Spleen (tissue), 13 donors: ENCODE measurements around the gene RPLP2. TPM values are rescaled to one million over a fixed set of nuclear protein-coding genes. Genes with fewer than 3 reads are reported as not detected.
A peak's percentile ranks its signal among the peaks of the same experiment; 100 is the strongest.

Source experiments
- DNase-seq: peaks from one replicate; pipeline ENCODE4 v3.0.0-alpha.2; 2020
- H3K27ac ChIP-seq, 8 donors: fragments of 200-600 bp; sonication (generic) in 7 of 8; 1 replicate in 4 of 8; 2 replicates in 4 of 8; pipeline versions ENCODE4 v1.5.0 to v1.8.0; 2016 to 2021; ENCODE audit warnings: inconsistent platforms in 4 of 8, mild to moderate bottlenecking in 4 of 8, moderate library complexity in 1 of 8
- H3K27me3 ChIP-seq, 7 donors: fragments of 200-600 bp; sonication (generic) in 6 of 7; replicated peaks in 1 of 7; 1 replicate in 4 of 7; 2 replicates in 3 of 7; pipeline versions ENCODE4 v1.5.0 to v1.8.0; 2016 to 2021; ENCODE audit warnings: inconsistent platforms in 3 of 7, mild to moderate bottlenecking in 1 of 7
- H3K36me3 ChIP-seq, 6 donors: fragments of 200-600 bp; sonication (generic) in 5 of 6; 1 replicate in 4 of 6; 2 replicates in 2 of 6; pipeline versions ENCODE4 v1.5.0 to v1.8.0; 2016 to 2021; ENCODE audit warnings: inconsistent platforms in 2 of 6
- H3K4me1 ChIP-seq, 6 donors: fragments of 200-600 bp; sonication (generic) in 5 of 6; 1 replicate in 3 of 6; 2 replicates in 3 of 6; pipeline versions ENCODE4 v1.5.0 to v1.8.0; 2016 to 2021; ENCODE audit warnings: inconsistent platforms in 3 of 6
- H3K4me3 ChIP-seq, 8 donors: fragments of 200-600 bp; sonication (generic) in 7 of 8; 1 replicate in 4 of 8; 2 replicates in 4 of 8; pipeline versions ENCODE4 v1.5.0 to v1.8.0; 2016 to 2021; ENCODE audit warnings: inconsistent platforms in 4 of 8, mild to moderate bottlenecking in 4 of 8, moderate library complexity in 2 of 8
- H3K9me3 ChIP-seq, 8 donors: fragments of 200-600 bp; sonication (generic) in 7 of 8; 1 replicate in 4 of 8; 2 replicates in 4 of 8; pipeline versions ENCODE4 v1.5.0 to v1.8.0; 2016 to 2021; ENCODE audit warnings: inconsistent platforms in 4 of 8
- CTCF ChIP-seq, 11 experiments: fragments of 200-600 bp in 7 of 11; fragments of 450-650 bp in 4 of 11; sonication (generic) in 4 of 11; IDR thresholded peaks in 8 of 11; conservative IDR thresholded peaks in 3 of 11; 1 replicate in 7 of 11; 2 replicates in 4 of 11; pipeline versions ENCODE4 v1.4.0 to v1.8.0; 2016 to 2021; ENCODE audit warnings: antibody characterized with exemption in 11 of 11, inconsistent platforms in 4 of 11, mild to moderate bottlenecking in 1 of 11
- POLR2A ChIP-seq, 3 donors: fragments of 450-650 bp; IDR thresholded peaks; one replicate each; pipeline ENCODE4 v1.5.1; 2017; ENCODE audit warnings: antibody characterized with exemption in 3 of 3, mild to moderate bottlenecking in 1 of 3
- POLR2AphosphoS5 ChIP-seq, 3 donors: sonication (generic); formaldehyde crosslinking; IDR thresholded peaks; one replicate each; pipeline ENCODE4 v1.5.1; 2017; ENCODE audit warnings: antibody characterized with exemption in 3 of 3
- WGBS, 5 donors: extraction: QIAGEN DNeasy Blood & Tissue Kit in 3 of 5; methylation state at CpG; one replicate each; pipeline versions ENCODE4 v1.1.5 to v1.1.7; 2013 to 2018; 5-methylcytosine and 5-hydroxymethylcytosine counted together
- intact Hi-C: fragments of 100-400 bp; cut with DNase I; formaldehyde crosslinking; loops from one replicate; pipeline ENCODE4 v1.15.0; 2023; ENCODE audit warnings: low total_unique reads
- long read RNA-seq, 2 donors: transcript quantifications; one replicate each; lab custom pipeline, GENCODE V29; 2026
- polyA plus RNA-seq, 3 donors: library from polyadenylated mRNA; stranded (reverse); fragments of 200-250 nt; gene quantifications; one replicate each; pipeline ENCODE4 v1.2.1, GENCODE V29; 2013
- total RNA-seq, 7 donors: library from RNA; depleted of rRNA in 3 of 7; stranded (reverse); fragments of >200 nt in 3 of 7; fragmentation: NEBNext Ultra II Directional in 4 of 7; extraction: Animal tissue kit (Norgen Biotek cat#: 25700) in 4 of 7; gene quantifications; one replicate each; pipeline versions ENCODE4 v1.1.0 to v1.2.1, GENCODE V29; 2016 to 2021
- donor health status: healthy with polysubstance abuse.
- donor health status: DM: no; HTN: no; CAD: no; lungs with moderate emphysema.
- donor health status: DM: no; HTN: no; CAD: no.
- donor health status: Bipolar disorder and iron deficiency.
- donor health status: healthy.
- donor health status: DM: no; HTN: no; CAD: no.
- donor health status: DM: yes; HTN: yes; CAD: no.

Gene RPLP2
- total RNA-seq: 1,000 to 10,000 TPM in 4 of 7 donors, 100 to 1,000 TPM in 3; 514 to 2,829 (median 2,309) TPM
- polyA plus RNA-seq: 1,000 to 10,000 TPM; 3,174 to 3,944 (median 3,784) TPM
- long read RNA-seq, donor 1, transcript RPLP2-201 (5 exons, 781 nt): major isoform, 1,132 of 1,444 reads
- long read RNA-seq, donor 1, transcript RPLP2-207 (4 exons, 637 nt): minor isoform, 118 of 1,444 reads
- long read RNA-seq, donor 1, transcript RPLP2-205 (2 exons, 646 nt): minor isoform, 46 of 1,444 reads
- long read RNA-seq, donor 1, transcript RPLP2-203 (3 exons, 489 nt): minor isoform, 45 of 1,444 reads
- long read RNA-seq, donor 1, partial matches to known transcripts: 64 of 1,444 reads
- long read RNA-seq, donor 1, other reads (novel, unspliced or antisense): 38 of 1,444 reads
- long read RNA-seq, donor 2, transcript RPLP2-207 (4 exons, 637 nt): minor isoform, 94 of 1,261 reads
- long read RNA-seq, donor 2, transcript RPLP2-205 (2 exons, 646 nt): minor isoform, 27 of 1,261 reads
- long read RNA-seq, donor 2, transcript RPLP2-203 (3 exons, 489 nt): minor isoform, 11 of 1,261 reads
- long read RNA-seq, donor 2, transcript RPLP2-201 (5 exons, 781 nt): major isoform, 1,002 of 1,261 reads
- long read RNA-seq, donor 2, partial matches to known transcripts: 60 of 1,261 reads
- long read RNA-seq, donor 2, other reads (novel, unspliced or antisense): 66 of 1,261 reads

DNA sequence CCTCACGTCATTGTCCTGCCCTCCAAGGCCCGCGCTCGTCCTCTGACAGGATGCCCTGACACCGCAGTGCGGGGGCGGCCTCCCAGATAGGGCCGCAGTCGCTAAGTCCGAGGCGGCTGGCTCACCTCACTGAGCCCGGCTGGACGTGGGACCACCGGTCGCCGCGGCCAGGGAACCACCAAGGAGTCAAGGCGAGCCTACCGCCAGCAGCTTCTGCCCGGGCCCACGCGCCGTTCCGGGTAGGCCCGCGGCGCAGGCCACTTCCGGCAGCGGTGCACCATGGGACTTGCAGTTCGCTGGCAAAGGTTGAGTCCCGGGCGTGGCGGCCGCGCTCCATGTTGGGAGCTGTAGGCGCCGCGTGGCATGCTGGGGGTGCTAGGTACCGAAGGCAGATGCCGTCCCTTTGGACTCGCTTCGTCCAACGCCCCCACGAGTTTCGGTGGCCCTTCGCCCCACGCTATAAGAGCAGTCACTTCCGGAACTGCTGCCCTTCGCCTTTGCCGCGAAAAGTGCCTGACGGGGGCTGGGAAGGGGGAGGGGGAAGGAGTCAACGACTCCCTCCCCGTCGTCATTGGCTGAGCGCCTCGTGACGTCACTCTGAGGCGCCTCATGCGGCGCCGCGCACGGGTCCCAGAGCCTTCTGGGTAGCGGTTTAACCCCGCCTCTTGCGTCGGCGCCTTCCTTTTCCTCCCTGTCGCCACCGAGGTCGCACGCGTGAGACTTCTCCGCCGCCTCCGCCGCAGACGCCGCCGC is at the start of gene RPLP2:
Gene RPLP2 (plus strand): TSS at position 681 of the 753 bp plus-strand sequence. CDS start 268 bp downstream, outside the sequence.
- Histone ChIP-seq H3K27ac (peak within 1 kb of the TSS; percentile 92 to 96 (median 96)), H3K36me3 (peaks cover 0 to 34% (median 31%) of the 10 kb centered on the region in 6 donors), H3K27me3 (no peaks in the 10 kb centered on the region), H3K9me3 (no peaks in the 10 kb centered on the region), H3K4me1 (peaks cover 20 to 72% (median 53%) of the 10 kb centered on the region in 6 donors), H3K4me3 (peak within 1 kb of the TSS; percentile 78 to 99 (median 90))
- intact Hi-C loops: no loop called here
- DNase-seq: peak; percentile 100
- TF ChIP-seq CTCF (IDR thresholded peaks at IDR 0.05 in 8 of 11, conservative IDR thresholded peaks at IDR 0.05 in 3 of 11): peak in 4 of 11 experiments; percentile 6 to 33 (median 23)
- peak; percentile 68 to 97 (median 85) for TF ChIP-seq POLR2A (IDR thresholded peaks at IDR 0.05)
- peak; percentile 94 to 99 (median 97) for TF ChIP-seq POLR2AphosphoS5 (IDR thresholded peaks at IDR 0.05)
- 0 to 1% (median 0%) methylated on average over 25 to 81 of the region's 81 CpGs for WGBS, 5 donors

DNA sequence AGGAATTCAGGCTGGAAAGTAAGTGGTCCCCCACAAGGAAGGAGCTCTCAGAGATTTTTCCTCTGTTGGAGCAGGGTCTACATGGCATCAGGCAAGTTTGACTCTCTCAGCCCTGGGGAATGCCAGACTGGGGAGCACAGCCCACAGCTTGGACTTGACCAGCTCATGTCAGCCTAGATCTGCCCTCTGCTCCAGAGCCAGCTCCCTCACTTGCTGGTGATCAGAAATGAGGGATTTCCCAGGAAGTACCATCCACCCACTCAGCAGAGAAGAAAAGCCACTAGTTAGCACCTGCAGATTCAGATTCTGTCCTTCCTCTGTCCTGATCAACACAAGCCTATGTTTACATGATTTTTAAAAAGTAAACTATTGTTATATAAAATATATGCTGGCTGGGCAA is 49.5 kb upstream of the RPLP2 start:
- no peak overlapping the region for H3K4me3 ChIP-seq
- H3K9me3 ChIP-seq: no peaks in the 10 kb centered on the region
- intact Hi-C loops: no loop called here
- H3K27me3 ChIP-seq: no peaks in the 10 kb centered on the region
- no peak for DNase-seq
- peaks cover 0 to 17% (median 0%) of the 10 kb centered on the region in 6 donors for H3K4me1 ChIP-seq
- no peak for TF ChIP-seq POLR2AphosphoS5 (IDR thresholded peaks at IDR 0.05)
- TF ChIP-seq CTCF (IDR thresholded peaks at IDR 0.05 in 8 of 11, conservative IDR thresholded peaks at IDR 0.05 in 3 of 11): no peak
- no peak for TF ChIP-seq POLR2A (IDR thresholded peaks at IDR 0.05)
- H3K36me3 ChIP-seq: peaks cover 3 to 100% (median 92%) of the 10 kb centered on the region in 6 donors
- H3K27ac ChIP-seq: no peak overlapping the region

- Histone ChIP-seq H3K27ac (no peak overlapping the region), H3K4me3 (no peak overlapping the region), H3K27me3 (no peaks in the 10 kb centered on the region), H3K4me1 (peaks cover 0 to 12% (median 0%) of the 10 kb centered on the region in 6 donors), H3K36me3 (peaks cover 3 to 100% (median 92%) of the 10 kb centered on the region in 6 donors), H3K9me3 (no peaks in the 10 kb centered on the region)
- WGBS, 5 donors: 89 to 96% (median 91%) methylated on average over 8 of the region's 8 CpGs
- intact Hi-C loops: no loop called here
- TF ChIP-seq POLR2AphosphoS5 (IDR thresholded peaks at IDR 0.05): peak in 1 of 3 donors; percentile 25
- TF ChIP-seq POLR2A (IDR thresholded peaks at IDR 0.05): no peak
- DNase-seq: no peak
Measured at GRCh38 chr11:761526-762108, 48.1 kb upstream of the RPLP2 start.

DNA sequence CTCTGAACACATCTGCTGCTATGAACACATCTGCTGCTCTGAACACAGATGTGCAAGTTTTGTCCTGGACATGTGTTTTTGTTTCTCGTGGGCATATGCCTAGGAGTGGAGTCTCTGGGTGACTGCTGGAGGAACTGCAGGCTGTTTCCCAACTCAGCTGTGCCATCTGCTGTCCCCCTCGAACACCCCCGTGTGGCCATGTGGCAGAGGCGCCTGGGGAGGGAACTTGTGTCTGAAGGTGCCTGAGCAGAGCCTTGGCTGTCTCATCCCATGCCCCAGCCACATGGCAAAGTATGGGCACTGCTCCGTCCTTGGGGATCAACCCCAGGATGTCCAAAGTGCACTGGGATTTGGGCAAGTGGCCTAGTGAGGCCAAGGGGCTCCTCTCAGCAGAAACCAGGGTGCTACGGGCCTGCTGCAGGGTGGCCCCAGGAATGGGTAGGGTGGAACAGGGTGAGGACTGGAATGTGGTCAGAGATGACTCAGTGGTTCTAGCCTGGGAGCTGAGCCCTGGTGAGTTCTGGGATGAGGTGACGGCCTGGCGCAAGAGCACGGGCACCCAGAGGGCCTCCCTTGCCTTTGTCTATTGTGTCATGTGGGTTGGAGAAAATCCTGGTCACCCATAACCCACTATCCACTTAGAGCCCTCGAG is 47.2 kb upstream of the RPLP2 start:
- peaks cover 0 to 12% (median 0%) of the 10 kb centered on the region in 6 donors for H3K4me1 ChIP-seq
- no peaks in the 10 kb centered on the region for H3K27me3 ChIP-seq
- peaks cover 3 to 100% (median 88%) of the 10 kb centered on the region in 6 donors for H3K36me3 ChIP-seq
- intact Hi-C loops: no loop called here
- DNase-seq: peak; percentile 76
- TF ChIP-seq CTCF (IDR thresholded peaks at IDR 0.05 in 8 of 11, conservative IDR thresholded peaks at IDR 0.05 in 3 of 11) (peak in 2 of 11 experiments; percentile 13 to 28), POLR2A (IDR thresholded peaks at IDR 0.05) (no peak), POLR2AphosphoS5 (IDR thresholded peaks at IDR 0.05) (peak; percentile 35 to 59 (median 46))
- H3K9me3 ChIP-seq: no peaks in the 10 kb centered on the region
- H3K27ac ChIP-seq: peak overlapping the region in 1 of 8 donors; percentile 12
- H3K4me3 ChIP-seq: no peak overlapping the region
- 50 to 71% (median 51%) methylated on average over 8 to 10 of the region's 10 CpGs for WGBS, 5 donors
